ENCODE measurements around the gene GALR1. TPM values are rescaled to one million over a fixed set of nuclear protein-coding genes. Genes with fewer than 3 reads are reported as not detected.
"Not testable (repeated sequence)": the region's sequence is repeated elsewhere in the genome, so short reads cannot be mapped to it uniquely, and the experiment has no call there.

GALR1 gene
- total RNA-seq, 1 donor from 2014 or later: not detected

GRCh38 chr18:77250926-77251729 lies 1.5 kb downstream of the GALR1 start:
- no peak for DNase-seq (ENCODE audit: low read depth)

GRCh38 chr18:77251730-77252050 lies 2.0 kb downstream of the GALR1 start:
- no peak for DNase-seq (ENCODE audit: low read depth)

- no peak for DNase-seq (ENCODE audit: low read depth)
These were observed 5.2 kb downstream of the GALR1 start for GRCh38 chr18:77254711-77255405.

- DNase-seq (ENCODE audit: low read depth): no peak
These were observed 5.9 kb downstream of the GALR1 start for GRCh38 chr18:77255426-77256105.

GRCh38 chr18:77262643-77263465 lies 13.2 kb downstream of the GALR1 start:
- DNase-seq (ENCODE audit: low read depth): no peak

GRCh38 chr18:77263466-77263763 lies 13.8 kb downstream of the GALR1 start:
- no peak for DNase-seq (ENCODE audit: low read depth)

GRCh38 chr18:77267969-77268368 lies 18.3 kb downstream of the GALR1 start:
- DNase-seq (ENCODE audit: low read depth): no peak

- no peak for DNase-seq (ENCODE audit: low read depth)
These were observed 18.8 kb downstream of the GALR1 start for GRCh38 chr18:77268456-77268855.

GRCh38 chr18:77271576-77272481 lies 22.2 kb downstream of the GALR1 start:
- no peak for DNase-seq (ENCODE audit: low read depth)

GRCh38 chr18:77290841-77291240 lies 41.2 kb downstream of the GALR1 start:
- not testable (repeated sequence) for DNase-seq (ENCODE audit: low read depth)

GRCh38 chr18:77298172-77298571 lies 48.5 kb downstream of the GALR1 start:
- no peak for DNase-seq (ENCODE audit: low read depth)

GRCh38 chr18:77299706-77300105 lies 50.1 kb downstream of the GALR1 start:
- DNase-seq (ENCODE audit: low read depth): no peak

- DNase-seq (ENCODE audit: low read depth): no peak
These were observed 50.9 kb downstream of the GALR1 start for GRCh38 chr18:77300579-77300978.

GRCh38 chr18:77304268-77304667 lies 54.6 kb downstream of the GALR1 start:
- no peak for DNase-seq (ENCODE audit: low read depth)

- DNase-seq (ENCODE audit: low read depth): no peak
These were observed 56.0 kb downstream of the GALR1 start for GRCh38 chr18:77305676-77306075.

- DNase-seq (ENCODE audit: low read depth): no peak
These were observed 58.6 kb downstream of the GALR1 start for GRCh38 chr18:77308216-77308615.

- no peak for DNase-seq (ENCODE audit: low read depth)
These were observed 64.9 kb downstream of the GALR1 start for GRCh38 chr18:77314511-77314910.

GRCh38 chr18:77314952-77315351 lies 65.3 kb downstream of the GALR1 start:
- DNase-seq (ENCODE audit: low read depth): no peak

GRCh38 chr18:77316008-77316407 lies 66.4 kb downstream of the GALR1 start:
- no peak for DNase-seq (ENCODE audit: low read depth)

- DNase-seq (ENCODE audit: low read depth): no peak
These were observed 67.0 kb downstream of the GALR1 start for GRCh38 chr18:77316641-77317040.

- DNase-seq (ENCODE audit: low read depth): no peak
These were observed 71.4 kb downstream of the GALR1 start for GRCh38 chr18:77320971-77321559.
